GM12878 (cell line): Measurements from ENCODE around the gene PISD. TPM values are rescaled to one million over a fixed set of nuclear protein-coding genes. Genes with fewer than 3 reads are reported as not detected.
A peak's percentile ranks its signal among the peaks of the same experiment; 100 is the strongest.

Experiments used
- BCL11A ChIP-seq: IDR thresholded peaks from 2 replicates; pipeline ENCODE4 v1.6.1; 2011; ENCODE audit warnings: low read depth, low read length
- BHLHE40 ChIP-seq, 2 experiments: fragments of 450-650 bp in 1 of 2; IDR thresholded peaks; 2 replicates each; pipeline ENCODE4 v1.6.1; 2011 to 2017; ENCODE audit warnings: low read depth in 2 of 2, borderline replicate concordance in 1 of 2, improper control_type of control experiment in 1 of 2, low read length in 1 of 2, mild to moderate bottlenecking in 1 of 2
- BMI1 ChIP-seq: fragments of 450-650 bp; IDR thresholded peaks from 2 replicates; pipeline ENCODE4 v1.6.1; 2016; ENCODE audit warnings: mild to moderate bottlenecking, moderate library complexity, borderline replicate concordance
- E2F8 ChIP-seq: fragments of 450-650 bp; IDR thresholded peaks from 2 replicates; pipeline ENCODE4 v1.6.1; 2018; ENCODE audit warnings: mild to moderate bottlenecking, low read depth, moderate library complexity; ENCODE audit not compliant: partially characterized antibody
- FOXK2 ChIP-seq: fragments of 450-650 bp; IDR thresholded peaks from 2 replicates; pipeline ENCODE4 v1.6.1; 2017; ENCODE audit warnings: mild to moderate bottlenecking, moderate library complexity
- HSF1 ChIP-seq: fragments of 150-350 bp; IDR thresholded peaks from 2 replicates; pipeline ENCODE4 v1.6.1; 2014; ENCODE audit warnings: mild to moderate bottlenecking, low read depth, low read length
- KAT2A ChIP-seq: conservative IDR thresholded peaks from 2 replicates; pipeline ENCODE4 v1.6.1; 2011; ENCODE audit warnings: low read depth, low read length; ENCODE audit not compliant: control insufficient read depth
- MEF2B ChIP-seq: fragments of 450-650 bp; IDR thresholded peaks from 2 replicates; pipeline ENCODE4 v1.6.1; 2018; ENCODE audit warnings: mild to moderate bottlenecking, moderate library complexity; ENCODE audit not compliant: partially characterized antibody, poor library complexity, severe bottlenecking
- MLLT1 ChIP-seq: fragments of 450-650 bp; IDR thresholded peaks from 2 replicates; pipeline ENCODE4 v1.6.1; 2016; ENCODE audit warnings: mild to moderate bottlenecking
- MTA2 ChIP-seq: fragments of 450-650 bp; IDR thresholded peaks from 2 replicates; pipeline ENCODE4 v1.6.1; 2016; ENCODE audit warnings: low read depth, mild to moderate bottlenecking, moderate library complexity
- MXI1 ChIP-seq: fragments of 150-350 bp; IDR thresholded peaks from 2 replicates; pipeline ENCODE4 v1.6.1; 2011; ENCODE audit warnings: low read depth, mild to moderate bottlenecking, inconsistent platforms, low read length, improper control_type of control experiment
- NFIC ChIP-seq: IDR thresholded peaks from 2 replicates; pipeline ENCODE4 v1.6.1; 2012; ENCODE audit warnings: low read depth, mild to moderate bottlenecking, inconsistent platforms, low read length, moderate library complexity
- NFYA ChIP-seq: IDR thresholded peaks from 2 replicates; pipeline ENCODE4 v1.6.1; 2011; ENCODE audit warnings: low read depth, mild to moderate bottlenecking, low read length, improper control_type of control experiment, borderline replicate concordance
- PKNOX1 ChIP-seq: fragments of 450-650 bp; IDR thresholded peaks from 2 replicates; pipeline ENCODE4 v1.6.1; 2016; ENCODE audit warnings: mild to moderate bottlenecking
- PML ChIP-seq: IDR thresholded peaks from 2 replicates; pipeline ENCODE4 v1.6.1; 2012; ENCODE audit warnings: low read length, inconsistent platforms
- POLR2AphosphoS5 ChIP-seq: IDR thresholded peaks from 2 replicates; pipeline ENCODE4 v1.6.1; 2011; ENCODE audit warnings: mild to moderate bottlenecking, low read length, inconsistent platforms
- RFX5 ChIP-seq: IDR thresholded peaks from 2 replicates; pipeline ENCODE4 v1.6.1; 2011; ENCODE audit warnings: low read depth, low read length, improper control_type of control experiment
- SPI1 ChIP-seq: IDR thresholded peaks from 2 replicates; pipeline ENCODE4 v1.6.1; 2011; ENCODE audit warnings: low read depth, mild to moderate bottlenecking, low read length, moderate library complexity, borderline replicate concordance; ENCODE audit not compliant: insufficient read depth
- STAT1 ChIP-seq: fragments of 450-650 bp; conservative IDR thresholded peaks from 2 replicates; pipeline ENCODE4 v1.6.1; 2014; ENCODE audit warnings: antibody characterized with exemption, mild to moderate bottlenecking
- WRNIP1 ChIP-seq: IDR thresholded peaks from 2 replicates; pipeline ENCODE4 v1.6.1; 2011; ENCODE audit warnings: low read depth, low read length, improper control_type of control experiment, borderline replicate concordance
- polyA plus RNA-seq, 11 experiments: library from polyadenylated mRNA; depleted of rRNA in 4 of 11; unstranded in 6 of 11; stranded (reverse) in 5 of 11; fragments of >200 nt; fragmentation: Nextera tagmentation in 4 of 11; fragmentation: Illumina TruSeq in 1 of 11; extraction: Ambion mirVana in 4 of 11; extraction: Trizol in 1 of 11; gene quantifications; 1 replicate in 1 of 11; 2 replicates in 10 of 11; pipeline versions ENCODE4 v1.2.1 to v1.2.3, GENCODE V29; 2011 to 2016; ENCODE audit warnings: inconsistent platforms in 2 of 11, missing spikeins in 2 of 11, low read depth in 1 of 11
- total RNA-seq, 4 experiments: library from RNA; depleted of rRNA in 3 of 4; stranded (reverse); fragments of >200 nt in 3 of 4; fragmentation: Illumina TruSeq in 1 of 4; extraction: Trizol in 1 of 4; gene quantifications; 2 replicates each; pipeline versions ENCODE4 v1.2.1 to v1.2.3, GENCODE V29; 2013 to 2021
- TF ChIP-seq, protein P1 (sequence below): fragments of 450-650 bp; IDR thresholded peaks from 2 replicates; pipeline ENCODE4 v1.6.1; 2017; ENCODE audit warnings: low read depth, mild to moderate bottlenecking, moderate library complexity

Gene PISD
- total and polyA plus RNA-seq, 10 of the 15 experiments (the other 5 are each of a cell fraction or from before 2014, with no cell fraction given), result 25.8 to 62.7 (median 45.8) TPM

- TF ChIP-seq MEF2B (no peak), HSF1 (no peak), FOXK2 (peak; percentile 49; the same call in 1 of the 2 replicates), WRNIP1 (no peak), MXI1 (peak; percentile 97), SPI1 (no peak), RFX5 (peak; percentile 84), MLLT1 (peak; percentile 71; the same call in 1 of the 2 replicates), POLR2AphosphoS5 (peak; percentile 91), MTA2 (no peak), BMI1 (no peak), BHLHE40 (IDR thresholded peaks at IDR 0.05; ENCODE audit: borderline replicate concordance in 1 of 2, low read depth in 2 of 2, low read length in 1 of 2) (peak; percentile 65 to 85; a peak in 3 of 4 replicates), STAT1 (peak; percentile 46; the same call in 1 of the 2 replicates), E2F8 (no peak), BCL11A (no peak), PKNOX1 (no peak; the same call in 1 of the 2 replicates), NFYA (no peak), PML (0 out of 2 replicates have a peak, but pooled peaks have one; percentile 57), KAT2A (no peak), NFIC (no peak)
- TF ChIP-seq, protein P1, sequence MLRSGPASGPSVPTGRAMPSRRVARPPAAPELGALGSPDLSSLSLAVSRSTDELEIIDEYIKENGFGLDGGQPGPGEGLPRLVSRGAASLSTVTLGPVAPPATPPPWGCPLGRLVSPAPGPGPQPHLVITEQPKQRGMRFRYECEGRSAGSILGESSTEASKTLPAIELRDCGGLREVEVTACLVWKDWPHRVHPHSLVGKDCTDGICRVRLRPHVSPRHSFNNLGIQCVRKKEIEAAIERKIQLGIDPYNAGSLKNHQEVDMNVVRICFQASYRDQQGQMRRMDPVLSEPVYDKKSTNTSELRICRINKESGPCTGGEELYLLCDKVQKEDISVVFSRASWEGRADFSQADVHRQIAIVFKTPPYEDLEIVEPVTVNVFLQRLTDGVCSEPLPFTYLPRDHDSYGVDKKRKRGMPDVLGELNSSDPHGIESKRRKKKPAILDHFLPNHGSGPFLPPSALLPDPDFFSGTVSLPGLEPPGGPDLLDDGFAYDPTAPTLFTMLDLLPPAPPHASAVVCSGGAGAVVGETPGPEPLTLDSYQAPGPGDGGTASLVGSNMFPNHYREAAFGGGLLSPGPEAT, result peak; percentile 98
Observed at GRCh38 chr22:31661851-31662667, at the start of gene PISD (continued).
